Neural progenitor cell (in vitro differentiated cells): ENCODE data around the gene TMEFF2. TPM values are rescaled to one million over a fixed set of nuclear protein-coding genes. Genes with fewer than 3 reads are reported as not detected.

Experiments used
- DNase-seq: peaks from one replicate; pipeline ENCODE4 v3.0.0-alpha.2; 2016; ENCODE audit warnings: low spot score
- H2AFZ ChIP-seq: fragments of 200-600 bp; sonication (generic); replicated peaks from 2 replicates; pipeline ENCODE4 v1.6.1; 2016; ENCODE audit warnings: antibody characterized with exemption
- H3F3A ChIP-seq: fragments of 200-600 bp; sonication (generic); 2 replicates; pipeline ENCODE4 v1.6.1; 2016; ENCODE audit warnings: antibody characterized with exemption, low read depth
- H3K27ac ChIP-seq: fragments of 200-600 bp; sonication (generic); 2 replicates; pipeline ENCODE4 v1.5.1; 2016; ENCODE audit warnings: mild to moderate bottlenecking
- H3K27me3 ChIP-seq: fragments of 200-600 bp; sonication (generic); 2 replicates; pipeline ENCODE4 v1.6.1; 2016; ENCODE audit warnings: mild to moderate bottlenecking, moderate library complexity
- H3K36me3 ChIP-seq: fragments of 200-600 bp; sonication (generic); 2 replicates; pipeline ENCODE4 v1.5.1; 2016
- H3K4me1 ChIP-seq: fragments of 200-600 bp; sonication (generic); 2 replicates; pipeline ENCODE4 v1.6.1; 2016; ENCODE audit warnings: mixed run types
- H3K4me2 ChIP-seq: fragments of 200-600 bp; sonication (generic); 2 replicates; pipeline ENCODE4 v1.6.1; 2016
- H3K4me3 ChIP-seq: fragments of 200-600 bp; sonication (generic); 2 replicates; pipeline ENCODE4 v1.5.1; 2016
- H3K79me2 ChIP-seq: fragments of 200-600 bp; sonication (generic); 2 replicates; pipeline ENCODE4 v1.6.1; 2016; ENCODE audit warnings: low read depth
- H3K9ac ChIP-seq: fragments of 200-600 bp; sonication (generic); 2 replicates; pipeline ENCODE4 v1.6.1; 2016
- H3K9me3 ChIP-seq: fragments of 200-600 bp; sonication (generic); 2 replicates; pipeline ENCODE4 v1.5.1; 2016; ENCODE audit warnings: low read depth
- H4K20me1 ChIP-seq: fragments of 200-600 bp; sonication (generic); 2 replicates; pipeline ENCODE4 v1.6.1; 2016; ENCODE audit warnings: low read depth
- H3K27ac Mint-ChIP-seq: 3 replicates; pipeline ENCODE4 v1.8.0; 2021; ENCODE audit warnings: mixed read lengths
- H3K27me3 Mint-ChIP-seq: 2 replicates; pipeline ENCODE4 v1.8.0; 2022; ENCODE audit warnings: low read depth, mild to moderate bottlenecking, inconsistent platforms, moderate library complexity, mixed read lengths; ENCODE audit not compliant: insufficient read depth
- H3K36me3 Mint-ChIP-seq: 3 replicates; pipeline ENCODE4 v1.8.0; 2021; ENCODE audit warnings: mixed read lengths
- H3K4me1 Mint-ChIP-seq: 3 replicates; pipeline ENCODE4 v1.8.0; 2021; ENCODE audit warnings: mixed read lengths
- H3K4me3 Mint-ChIP-seq: 3 replicates; pipeline ENCODE4 v1.8.0; 2021; ENCODE audit warnings: mild to moderate bottlenecking, moderate library complexity, mixed read lengths
- H3K9me3 Mint-ChIP-seq: 3 replicates; pipeline ENCODE4 v1.8.0; 2020; ENCODE audit warnings: mixed read lengths
- EZH2 ChIP-seq: fragments of 200-600 bp; sonication (generic); IDR thresholded peaks from 2 replicates; pipeline ENCODE4 v1.6.1; 2017; ENCODE audit warnings: antibody characterized with exemption, mild to moderate bottlenecking, moderate library complexity
- EZH2phosphoT487 ChIP-seq: fragments of 200-600 bp; sonication (generic); IDR thresholded peaks from 2 replicates; pipeline ENCODE4 v1.6.1; 2017; ENCODE audit warnings: antibody characterized with exemption
- total RNA-seq: library from RNA; depleted of rRNA; stranded (reverse); fragments of >200 nt; gene quantifications from 2 replicates; pipeline ENCODE4 v1.2.3, GENCODE V29; 2015; ENCODE audit warnings: low replicate concordance
- TF ChIP-seq, protein P1 (sequence below): fragments of 200-600 bp; sonication (generic); IDR thresholded peaks from 2 replicates; pipeline ENCODE4 v1.5.1; 2017; ENCODE audit warnings: antibody characterized with exemption, mild to moderate bottlenecking

TMEFF2 gene
- total RNA-seq, 1 donor from 2014 or later: 1.7 TPM

DNA sequence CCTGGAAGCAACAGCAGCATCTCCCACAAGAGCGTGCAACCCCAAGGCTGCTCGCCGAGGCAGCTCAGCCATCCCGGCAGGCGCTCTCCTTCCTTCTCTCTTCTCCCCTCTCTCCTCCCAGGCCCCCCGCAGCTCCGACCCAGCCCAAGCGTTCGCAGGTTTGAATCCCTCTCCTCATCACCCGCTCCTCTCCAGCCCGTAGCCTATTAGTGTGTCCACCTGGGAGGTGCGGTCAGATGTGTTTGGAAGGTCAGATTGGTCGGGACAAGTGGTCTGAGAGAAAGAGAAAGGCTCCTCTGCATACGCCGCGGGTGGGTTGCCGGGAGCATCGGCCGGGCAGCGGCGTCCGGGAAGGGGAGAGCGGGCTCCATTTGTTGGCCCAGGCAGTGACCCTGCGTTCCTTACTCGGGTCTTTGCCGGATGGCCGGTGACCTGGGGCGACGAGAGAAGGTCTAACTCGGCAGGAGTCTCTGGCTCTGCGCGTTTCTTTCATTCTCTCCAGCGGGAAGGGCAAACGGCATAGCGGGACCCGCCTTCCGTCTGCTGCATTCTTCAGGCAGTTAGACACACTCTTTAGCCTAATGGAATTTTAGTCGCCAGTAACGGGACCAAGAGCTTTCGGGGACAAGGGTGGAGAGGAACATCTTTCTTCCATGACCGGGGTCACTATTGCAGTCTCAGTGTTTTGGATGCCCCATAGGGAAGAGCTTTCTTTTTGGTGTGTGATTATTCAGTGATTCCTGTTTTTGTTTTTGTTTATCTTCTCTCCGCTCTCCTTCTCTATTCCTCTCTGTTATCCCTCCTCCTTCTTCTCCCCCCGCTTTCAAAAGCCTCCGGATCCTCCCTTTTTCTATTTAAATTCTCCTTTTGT, 1.1 kb upstream of the TMEFF2 start:
- Histone ChIP-seq H3F3A (peaks cover 26% of the 10 kb centered on the region), H3K9me3 (no peaks in the 10 kb centered on the region), H4K20me1 (peaks cover 9% of the 10 kb centered on the region), H3K4me1 (peaks cover 14% of the 10 kb centered on the region), H3K27me3 (peaks cover 88% of the 10 kb centered on the region), H3K4me3 (peak overlapping the region; percentile 65), H3K4me2 (peak overlapping the region; percentile 95), H3K27ac (no peak overlapping the region), H3K9ac (no peak overlapping the region), H2AFZ (peak overlapping the region; percentile 97), H3K79me2 (no peaks in the 10 kb centered on the region), H3K36me3 (no peaks in the 10 kb centered on the region)
- peak; percentile 89 for DNase-seq
- Mint-ChIP-seq H3K4me3 (peak overlapping the region; percentile 90), H3K9me3 (no peaks in the 10 kb centered on the region), H3K27ac (peak overlapping the region; percentile 83), H3K27me3 (peaks cover 26% of the 10 kb centered on the region), H3K36me3 (no peaks in the 10 kb centered on the region), H3K4me1 (peaks cover 22% of the 10 kb centered on the region)
- TF ChIP-seq, protein P1, sequence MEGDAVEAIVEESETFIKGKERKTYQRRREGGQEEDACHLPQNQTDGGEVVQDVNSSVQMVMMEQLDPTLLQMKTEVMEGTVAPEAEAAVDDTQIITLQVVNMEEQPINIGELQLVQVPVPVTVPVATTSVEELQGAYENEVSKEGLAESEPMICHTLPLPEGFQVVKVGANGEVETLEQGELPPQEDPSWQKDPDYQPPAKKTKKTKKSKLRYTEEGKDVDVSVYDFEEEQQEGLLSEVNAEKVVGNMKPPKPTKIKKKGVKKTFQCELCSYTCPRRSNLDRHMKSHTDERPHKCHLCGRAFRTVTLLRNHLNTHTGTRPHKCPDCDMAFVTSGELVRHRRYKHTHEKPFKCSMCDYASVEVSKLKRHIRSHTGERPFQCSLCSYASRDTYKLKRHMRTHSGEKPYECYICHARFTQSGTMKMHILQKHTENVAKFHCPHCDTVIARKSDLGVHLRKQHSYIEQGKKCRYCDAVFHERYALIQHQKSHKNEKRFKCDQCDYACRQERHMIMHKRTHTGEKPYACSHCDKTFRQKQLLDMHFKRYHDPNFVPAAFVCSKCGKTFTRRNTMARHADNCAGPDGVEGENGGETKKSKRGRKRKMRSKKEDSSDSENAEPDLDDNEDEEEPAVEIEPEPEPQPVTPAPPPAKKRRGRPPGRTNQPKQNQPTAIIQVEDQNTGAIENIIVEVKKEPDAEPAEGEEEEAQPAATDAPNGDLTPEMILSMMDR: no peak
- TF ChIP-seq EZH2 (no peak), EZH2phosphoT487 (no peak)

DNA sequence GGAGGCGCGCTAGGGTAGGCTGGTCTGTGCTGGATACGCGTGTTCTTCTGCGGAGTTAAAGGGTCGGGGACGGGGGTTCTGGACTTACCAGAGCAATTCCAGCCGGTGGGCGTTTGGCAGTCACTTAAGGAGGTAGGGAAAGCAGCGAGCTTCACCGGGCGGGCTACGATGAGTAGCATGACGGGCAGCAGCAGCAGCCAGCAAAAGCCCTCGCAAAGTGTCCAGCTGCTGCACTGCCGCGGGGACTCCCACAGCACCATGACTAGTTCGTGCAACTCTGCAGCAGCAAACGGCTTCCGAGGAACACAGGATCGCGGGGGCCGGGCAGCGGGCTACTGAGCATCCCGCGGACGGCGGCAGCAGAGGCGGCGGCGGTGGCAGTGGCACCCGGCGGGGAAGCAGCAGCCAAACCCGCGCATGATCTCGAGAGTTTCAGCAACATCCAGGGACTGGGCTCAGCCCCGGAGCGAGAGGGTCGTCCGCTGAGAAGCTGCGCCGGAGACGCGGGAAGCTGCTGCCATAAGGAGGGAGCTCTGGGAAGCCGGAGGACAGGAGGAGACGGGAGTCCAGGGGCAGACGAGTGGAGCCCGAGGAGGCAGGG, 368 bp downstream of the TMEFF2 start:
- Histone ChIP-seq H3K9me3 (no peaks in the 10 kb centered on the region), H3K27ac (no peak overlapping the region), H2AFZ (peak overlapping the region; percentile 97), H3K4me2 (peak overlapping the region; percentile 95), H3K36me3 (no peaks in the 10 kb centered on the region), H3K4me3 (peak overlapping the region; percentile 65), H3K27me3 (peaks cover 75% of the 10 kb centered on the region), H4K20me1 (peaks cover 9% of the 10 kb centered on the region), H3K9ac (no peak overlapping the region), H3F3A (peaks cover 26% of the 10 kb centered on the region), H3K79me2 (no peaks in the 10 kb centered on the region), H3K4me1 (peaks cover 14% of the 10 kb centered on the region)
- Mint-ChIP-seq H3K9me3 (no peaks in the 10 kb centered on the region), H3K27ac (peak overlapping the region; percentile 86), H3K27me3 (peaks cover 26% of the 10 kb centered on the region), H3K4me1 (peaks cover 22% of the 10 kb centered on the region), H3K4me3 (peak overlapping the region; percentile 90), H3K36me3 (no peaks in the 10 kb centered on the region)
- no peak for DNase-seq
- TF ChIP-seq EZH2 (no peak), EZH2phosphoT487 (peak; percentile 63)

DNA sequence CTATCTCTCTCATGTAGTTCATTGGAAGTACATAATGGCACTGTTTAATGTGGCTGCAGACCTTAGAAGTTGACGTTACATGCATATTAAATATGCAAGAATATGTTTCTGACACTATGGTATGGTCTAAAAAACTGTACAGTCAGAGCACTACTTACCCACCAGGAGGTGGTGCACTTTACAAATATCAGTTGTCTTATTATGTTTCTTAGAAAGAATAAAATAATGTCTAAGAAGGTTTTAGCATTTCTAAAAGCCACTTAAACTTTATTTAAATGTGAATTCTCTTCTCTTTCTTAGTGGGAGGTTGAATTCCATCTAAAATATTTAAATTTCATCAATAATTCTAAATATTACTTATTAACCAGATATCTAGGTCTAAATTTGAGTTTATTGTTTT, 4.3 kb downstream of the TMEFF2 start:
- no peaks in the 10 kb centered on the region for H3K9me3 ChIP-seq
- no peak overlapping the region for H3K4me3 ChIP-seq
- Mint-ChIP-seq H3K27me3 (peaks cover 18% of the 10 kb centered on the region), H3K9me3 (no peaks in the 10 kb centered on the region), H3K4me3 (no peak overlapping the region), H3K27ac (no peak overlapping the region), H3K4me1 (peaks cover 14% of the 10 kb centered on the region), H3K36me3 (no peaks in the 10 kb centered on the region)
- TF ChIP-seq, protein P1: peak; percentile 34
- TF ChIP-seq EZH2phosphoT487: no peak
- no peak for TF ChIP-seq EZH2
- H4K20me1 ChIP-seq: peaks cover 9% of the 10 kb centered on the region
- peaks cover 41% of the 10 kb centered on the region for H3K27me3 ChIP-seq
- no peaks in the 10 kb centered on the region for H3K79me2 ChIP-seq
- H3F3A ChIP-seq: peaks cover 7% of the 10 kb centered on the region
- no peaks in the 10 kb centered on the region for H3K36me3 ChIP-seq
- H3K4me1 ChIP-seq: peaks cover 7% of the 10 kb centered on the region
- no peak overlapping the region for H2AFZ ChIP-seq
- DNase-seq: no peak
- no peak overlapping the region for H3K9ac ChIP-seq
- no peak overlapping the region for H3K4me2 ChIP-seq
- H3K27ac ChIP-seq: no peak overlapping the region
